Glomerular visceral epithelial cell (primary cell): ENCODE results near the gene VPS39.
A peak's percentile ranks its signal among the peaks of the same experiment; 100 is the strongest.
"Not testable (repeated sequence)": the region's sequence is repeated elsewhere in the genome, so short reads cannot be mapped to it uniquely, and the experiment has no call there.

Experiments used
- DNase-seq: peaks from one replicate; pipeline ENCODE4 v3.0.0-alpha.2; 2016; ENCODE audit errors: extremely low spot score

VPS39 gene

GRCh38 chr15:42207674-42208579 lies at the start of gene VPS39:
Gene VPS39 (minus strand): TSS chr15:42208304. CDS start chr15:42208153, 151 bp downstream.
- DNase-seq = peak; percentile 84

- DNase-seq = no peak
These were observed 45.2 kb upstream of the VPS39 start for GRCh38 chr15:42253300-42253699.

DNA sequence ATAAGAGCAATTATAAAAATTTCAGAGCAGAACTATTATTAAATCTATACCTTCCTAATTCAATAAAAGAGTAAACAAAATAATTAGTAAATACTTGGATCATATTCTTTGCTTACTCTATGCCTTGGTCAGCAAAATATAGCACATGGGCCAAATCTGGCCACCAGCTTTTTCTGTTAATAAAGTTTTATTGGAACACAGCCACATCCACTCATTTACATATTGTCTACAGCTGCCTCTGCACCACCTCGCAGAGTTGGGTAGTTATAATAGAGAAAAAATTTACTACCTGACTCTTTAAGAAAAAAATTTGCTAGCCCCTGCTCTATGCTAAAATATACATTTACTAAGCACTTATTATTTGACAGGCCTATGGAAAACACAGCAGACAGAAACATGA lies 32.7 kb upstream of the VPS39 start:
- no peak for DNase-seq

GRCh38 chr15:42239528-42240182 lies 31.6 kb upstream of the VPS39 start:
- DNase-seq = peak; percentile 2

DNA sequence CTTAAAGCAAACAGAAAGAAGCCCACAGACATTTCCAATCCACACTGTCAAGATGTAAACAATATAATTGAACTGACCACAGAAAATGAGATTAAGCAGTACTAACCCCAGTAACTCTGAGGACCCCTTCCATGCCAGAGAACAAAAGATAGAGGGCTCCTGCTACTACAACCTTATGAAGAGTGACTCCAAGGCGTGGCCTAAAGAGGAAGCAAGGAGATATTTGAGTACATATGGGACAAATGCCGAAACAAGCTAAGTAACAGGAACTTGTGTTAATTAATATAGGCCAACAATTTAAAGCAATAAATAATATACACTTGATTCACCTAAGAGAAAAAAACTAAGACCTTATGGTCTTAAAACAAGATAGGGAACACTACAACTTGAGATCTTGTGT lies 25.0 kb upstream of the VPS39 start:
- no peak for DNase-seq

DNA sequence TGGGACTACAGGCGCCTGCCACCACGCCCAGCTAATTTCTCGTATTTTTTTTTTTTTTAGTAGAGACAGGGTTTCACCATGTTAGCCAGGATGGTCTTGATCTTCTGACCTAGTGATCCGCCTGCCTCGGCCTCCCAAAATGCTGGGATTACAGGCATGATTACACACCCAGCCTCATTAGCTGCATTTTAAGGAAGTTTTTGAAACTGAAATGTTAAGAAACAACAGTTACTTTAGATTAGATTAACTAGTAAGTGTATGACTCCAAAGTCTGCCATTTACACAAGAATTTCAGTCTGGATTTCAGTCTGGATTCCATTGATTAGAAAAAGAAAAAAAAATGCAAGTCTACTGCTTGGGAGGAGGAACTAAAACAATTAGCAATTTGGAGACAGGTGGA lies 24.5 kb upstream of the VPS39 start:
- DNase-seq = no peak

GRCh38 chr15:42231088-42231487 lies 23.0 kb upstream of the VPS39 start:
- DNase-seq = no peak

DNA sequence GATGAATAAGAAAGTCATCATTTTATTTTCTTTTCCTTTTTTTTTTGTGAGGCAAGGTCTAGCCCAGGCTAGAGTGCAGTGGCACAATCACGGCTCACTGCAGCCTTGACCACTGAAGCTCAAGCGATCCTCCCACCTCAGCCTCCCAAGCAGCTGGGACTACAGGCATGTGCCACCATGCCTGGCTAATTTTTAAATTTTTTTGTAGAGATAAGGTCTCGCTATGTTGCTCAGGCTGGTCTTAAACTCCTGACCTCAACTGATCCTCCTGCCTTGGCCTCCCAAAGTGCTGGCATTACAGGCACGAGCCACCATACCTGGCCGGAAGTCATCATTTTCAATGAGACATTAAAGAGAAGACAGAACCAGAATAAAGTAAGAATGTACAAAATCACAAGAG lies 20.9 kb upstream of the VPS39 start:
- not testable (repeated sequence) for DNase-seq

GRCh38 chr15:42228036-42228435 lies 19.9 kb upstream of the VPS39 start:
- DNase-seq = no peak

DNA sequence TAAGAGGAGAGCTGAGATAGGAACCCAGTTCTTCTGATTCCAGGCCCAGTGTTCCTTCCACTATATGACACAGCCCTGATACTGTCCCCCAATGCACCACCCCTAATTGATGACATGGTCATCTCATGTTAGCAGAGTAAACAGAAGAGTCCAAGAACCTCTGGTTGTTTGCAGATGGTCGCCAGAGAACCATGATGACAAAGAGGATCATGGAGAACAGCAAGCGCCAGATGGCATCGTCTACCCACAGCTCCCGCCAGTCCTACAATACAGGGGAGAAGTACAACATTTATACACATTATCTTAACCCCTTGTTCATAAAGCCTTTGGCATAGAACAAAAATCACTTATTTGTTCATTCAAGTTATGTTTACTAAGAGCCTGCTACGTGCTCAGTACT lies 18.5 kb upstream of the VPS39 start:
- no peak for DNase-seq

DNA sequence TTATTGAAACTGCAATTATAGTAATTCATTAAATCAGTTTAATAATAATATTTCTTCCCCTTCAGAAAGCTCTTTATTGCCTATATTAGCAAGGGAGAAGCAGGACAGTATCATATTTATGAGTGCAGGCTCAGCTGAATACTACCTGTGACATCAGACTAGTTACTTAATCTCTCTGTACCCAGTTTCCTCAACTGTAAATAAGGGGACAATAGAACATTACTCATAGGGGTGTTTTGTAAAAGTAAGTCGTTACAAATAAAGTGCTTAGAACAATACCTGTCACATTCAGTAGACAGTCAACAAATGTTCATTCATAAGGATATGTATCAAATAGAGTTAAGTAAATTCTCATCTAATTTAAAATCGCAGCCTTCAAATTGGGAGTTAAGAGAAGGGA lies 12.1 kb upstream of the VPS39 start:
- DNase-seq = no peak

- DNase-seq = no peak
These were observed 11.0 kb upstream of the VPS39 start for GRCh38 chr15:42218953-42219592.

DNA sequence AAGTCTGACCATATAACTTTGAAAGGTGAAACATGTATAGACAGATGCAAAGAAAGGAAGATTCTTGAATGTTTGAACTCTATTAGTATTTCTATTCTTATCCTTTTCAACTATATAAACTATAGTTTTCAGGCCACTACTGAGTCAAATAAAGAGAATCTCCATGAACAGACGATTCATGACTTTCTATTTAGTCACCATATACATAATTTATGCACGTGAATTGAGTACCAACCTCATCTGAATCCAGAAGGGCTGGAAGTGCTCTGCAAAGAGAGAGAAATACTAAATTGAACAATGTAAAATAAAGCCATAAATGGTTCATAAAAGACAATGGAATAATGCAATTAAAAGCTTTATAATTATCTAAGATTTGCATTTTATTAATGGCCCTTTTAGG lies 9.5 kb upstream of the VPS39 start:
- DNase-seq = no peak

DNA sequence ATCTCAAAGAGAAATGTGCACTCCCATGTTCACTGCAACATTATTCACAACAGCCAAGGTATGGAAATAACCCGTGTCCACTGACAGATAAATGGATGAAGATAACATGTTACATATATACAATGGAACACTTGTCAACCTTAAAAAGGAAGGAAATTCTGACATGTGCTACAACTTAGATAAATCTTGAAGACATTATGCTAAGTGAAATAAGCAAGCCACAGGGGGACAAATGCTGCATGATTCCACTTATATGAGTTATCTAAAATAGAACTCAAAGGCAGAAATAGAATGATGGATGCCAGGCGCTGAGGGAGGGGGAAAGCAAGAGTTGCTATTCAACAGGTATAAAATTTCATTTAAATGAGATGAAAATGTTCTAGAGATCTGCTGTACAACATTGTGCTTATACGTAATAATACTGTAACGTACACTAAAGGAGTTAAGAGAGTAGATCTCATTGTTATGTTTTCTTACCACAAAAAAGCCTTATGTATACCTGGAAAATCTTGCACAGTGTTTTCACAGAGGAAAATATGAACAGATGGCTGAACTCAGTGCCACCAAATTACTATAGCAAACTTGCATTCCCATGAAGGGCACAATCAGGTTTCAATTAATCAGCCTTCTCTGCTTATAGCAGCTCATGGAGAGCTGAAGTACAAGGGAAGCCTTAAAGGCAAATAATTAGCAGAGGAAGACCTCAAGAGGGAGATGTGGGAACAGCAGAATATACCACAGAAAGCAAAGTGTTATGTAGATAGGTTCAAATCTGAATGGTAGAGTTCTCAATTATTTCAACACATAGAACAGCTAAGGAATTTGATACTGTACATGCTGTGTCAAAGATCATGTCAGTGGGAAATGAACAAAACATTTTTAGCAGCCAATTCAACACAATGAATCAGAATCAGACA lies 8.1 kb upstream of the VPS39 start:
- no peak for DNase-seq

- DNase-seq = no peak
These were observed 6.5 kb upstream of the VPS39 start for GRCh38 chr15:42214600-42214999.

DNA sequence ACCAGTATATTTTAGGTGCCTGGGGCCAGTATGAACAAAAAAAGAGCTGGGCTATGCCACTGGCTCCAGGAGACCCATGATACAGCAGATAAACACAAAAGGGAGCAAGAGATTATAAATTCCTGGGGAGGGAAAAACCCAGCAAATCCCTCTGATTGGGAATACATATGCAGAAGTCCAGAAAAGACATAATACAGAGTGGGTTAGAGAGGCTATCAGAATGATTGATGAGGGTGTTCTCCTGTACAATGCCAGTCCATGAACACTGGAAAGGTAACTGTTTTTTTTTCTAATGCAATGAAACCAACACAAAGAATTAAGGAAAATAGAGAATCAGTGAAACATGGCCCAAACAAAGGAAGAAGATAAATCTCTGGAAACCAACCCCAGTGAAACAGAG lies 5.4 kb upstream of the VPS39 start:
- no peak for DNase-seq

- DNase-seq = no peak
These were observed 2.6 kb upstream of the VPS39 start for GRCh38 chr15:42210696-42211095.

GRCh38 chr15:42206406-42206805 lies 1.7 kb downstream of the VPS39 start:
- DNase-seq = no peak

GRCh38 chr15:42203891-42204290 lies 4.2 kb downstream of the VPS39 start:
- no peak for DNase-seq

DNA sequence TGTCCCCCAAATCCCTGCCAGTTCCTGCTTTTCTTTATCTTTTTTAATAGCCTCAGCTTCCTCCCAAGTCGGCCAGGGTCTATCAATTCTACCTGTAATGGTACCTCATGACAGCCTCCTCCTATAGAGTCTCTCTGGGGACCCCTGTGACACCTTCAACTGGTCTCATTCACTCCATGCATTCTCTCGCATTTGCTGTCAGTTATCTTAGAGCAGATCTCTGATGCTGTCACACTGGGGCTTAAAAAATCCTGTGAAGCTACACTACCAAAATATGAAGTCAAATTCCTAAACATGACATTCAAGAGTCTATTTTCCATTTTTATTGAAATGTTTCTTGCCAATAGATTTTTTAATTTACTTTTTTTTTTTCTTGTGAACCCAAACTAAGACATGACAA lies 5.5 kb downstream of the VPS39 start:
- no peak for DNase-seq

- DNase-seq = no peak
These were observed 6.3 kb downstream of the VPS39 start for GRCh38 chr15:42201801-42202200.

GRCh38 chr15:42199126-42199525 lies 9.0 kb downstream of the VPS39 start:
- DNase-seq = no peak
